Mammary epithelial cell (primary cell): ENCODE measurements around the gene CBX3.

Source experiments
- CTCF ChIP-seq, 2 donors: IDR thresholded peaks in 1 of 2; conservative IDR thresholded peaks in 1 of 2; 2 replicates each; pipeline ENCODE4 v1.5.1; 2011 to 2012; ENCODE audit warnings: inconsistent platforms in 2 of 2, low read length in 2 of 2, mild to moderate bottlenecking in 2 of 2, control low read depth in 1 of 2, low read depth in 1 of 2; ENCODE audit not compliant: insufficient read depth in 1 of 2; ENCODE audit errors: extremely low read depth in 1 of 2
- EZH2 ChIP-seq: IDR thresholded peaks from 2 replicates; pipeline ENCODE4 v1.6.1; 2012; ENCODE audit warnings: low read length, inconsistent platforms, borderline replicate concordance

- TF ChIP-seq CTCF (conservative IDR thresholded peaks at IDR 0.05 in 1 of 2, IDR thresholded peaks at IDR 0.05 in 1 of 2; ENCODE audit: extremely low read depth in 1 of 2, insufficient read depth in 1 of 2, low read depth in 1 of 2, low read length in 2 of 2): no peak
- TF ChIP-seq EZH2: no peak
Observed at GRCh38 chr7:26201247-26202018, at the start of gene CBX3.
